K562 (cell line): ENCODE data around the gene CPSF7. TPM values are rescaled to one million over a fixed set of nuclear protein-coding genes. Genes with fewer than 3 reads are reported as not detected.

ENCODE experiments used
- CC2D1A ChIP-seq: fragments of 450-650 bp; IDR thresholded peaks from 2 replicates; pipeline ENCODE4 v1.6.1; 2017; ENCODE audit warnings: mild to moderate bottlenecking
- MTA1 ChIP-seq: fragments of 450-650 bp; IDR thresholded peaks from 2 replicates; pipeline ENCODE4 v1.6.1; 2017; ENCODE audit warnings: borderline replicate concordance
- NONO ChIP-seq, 2 experiments: fragments of 200-400 bp in 1 of 2; fragments of 450-650 bp in 1 of 2; formaldehyde crosslinking in 1 of 2; IDR thresholded peaks; 2 replicates each; pipeline ENCODE4 v1.6.1; 2017; ENCODE audit warnings: low read depth in 2 of 2, mild to moderate bottlenecking in 2 of 2, moderate library complexity in 2 of 2, low read length in 1 of 2
- PHF21A ChIP-seq: fragments of 450-650 bp; IDR thresholded peaks from 2 replicates; pipeline ENCODE4 v1.6.1; 2017; ENCODE audit warnings: low read depth, borderline replicate concordance
- RBM17 ChIP-seq: fragments of 200-400 bp; formaldehyde crosslinking; IDR thresholded peaks from 2 replicates; pipeline ENCODE4 v1.6.1; 2017; ENCODE audit warnings: low read depth, mild to moderate bottlenecking, low read length, borderline replicate concordance
- RCOR1 ChIP-seq, 2 experiments: IDR thresholded peaks; 2 replicates each; pipeline ENCODE4 v1.6.1; 2012; ENCODE audit warnings: low read depth in 2 of 2, low read length in 2 of 2, borderline replicate concordance in 1 of 2, improper control_type of control experiment in 1 of 2
- SRSF9 ChIP-seq: fragments of 200-400 bp; formaldehyde crosslinking; IDR thresholded peaks from 2 replicates; pipeline ENCODE4 v1.6.1; 2017; ENCODE audit warnings: low read depth, low read length, borderline replicate concordance
- STAT5A ChIP-seq: IDR thresholded peaks from 2 replicates; pipeline ENCODE4 v1.6.1; 2012; ENCODE audit warnings: low read length, inconsistent platforms, borderline replicate concordance
- TFAP4 ChIP-seq: sonication (generic); formaldehyde crosslinking; IDR thresholded peaks from 2 replicates; pipeline ENCODE4 v1.8.0; 2022; ENCODE audit warnings: missing genetic modification reagents, mild to moderate bottlenecking, moderate library complexity, borderline replicate concordance
- USF1 ChIP-seq: sonication (generic); formaldehyde crosslinking; IDR thresholded peaks from 2 replicates; pipeline ENCODE4 v1.9.0; 2022; ENCODE audit warnings: mild to moderate bottlenecking, missing genetic modification reagents
- ZFP30 ChIP-seq: fragments of 250-450 bp; sonication (Bioruptor Pico); IDR thresholded peaks from 2 replicates; pipeline ENCODE4 v1.8.0; 2022; ENCODE audit warnings: moderate library complexity, mild to moderate bottlenecking, inconsistent platforms, borderline replicate concordance
- ZFX ChIP-seq: sonication (generic); formaldehyde crosslinking; IDR thresholded peaks from 2 replicates; pipeline ENCODE4 v1.8.0; 2022; ENCODE audit warnings: mild to moderate bottlenecking, missing genetic modification reagents, moderate library complexity
- ZNF407 ChIP-seq: fragments of 450-650 bp; IDR thresholded peaks from 2 replicates; pipeline ENCODE4 v1.6.1; 2016; ENCODE audit warnings: low read depth
- ZNF507 ChIP-seq: conservative IDR thresholded peaks from 2 replicates; pipeline ENCODE4 v1.6.1; 2017; ENCODE audit warnings: missing genetic modification characterization, missing compliant biosample characterization
- ZNF740 ChIP-seq, 3 experiments: fragments of 200-800 bp in 1 of 3; sonication (Bioruptor generic) in 1 of 3; sonication (generic) in 1 of 3; formaldehyde crosslinking in 1 of 3; IDR thresholded peaks; 2 replicates each; pipeline versions ENCODE4 v1.6.1 to v1.8.0; 2016 to 2022; ENCODE audit warnings: mild to moderate bottlenecking in 2 of 3, missing compliant biosample characterization in 2 of 3, missing genetic modification characterization in 2 of 3, missing genetic modification reagents in 1 of 3
- polyA plus RNA-seq, 8 experiments: library from polyadenylated mRNA; depleted of rRNA in 4 of 8; stranded (reverse) in 5 of 8; unstranded in 3 of 8; fragments of >200 nt; fragmentation: Nextera tagmentation in 2 of 8; fragmentation: Illumina TruSeq in 1 of 8; extraction: Ambion mirVana in 2 of 8; extraction: Trizol in 1 of 8; gene quantifications; 2 replicates each; pipeline versions ENCODE4 v1.2.1 to v1.2.3, GENCODE V29; 2011 to 2014; ENCODE audit warnings: inconsistent platforms in 1 of 8, missing spikeins in 1 of 8
- total RNA-seq, 7 experiments: library from RNA; depleted of rRNA in 6 of 7; stranded (reverse); fragments of >200 nt in 6 of 7; fragmentation: Illumina TruSeq in 2 of 7; extraction: Trizol in 2 of 7; gene quantifications; 2 replicates each; pipeline versions ENCODE4 v1.2.1 to v1.2.3, GENCODE V29; 2011 to 2021; ENCODE audit warnings: low replicate concordance in 1 of 7

The CPSF7 gene
- total and polyA plus RNA-seq, 9 of the 15 experiments (the other 6 are each of a cell fraction or from before 2014, with no cell fraction given), result 14.8 to 104 (median 44.1) TPM

- no peak for TF ChIP-seq ZNF407
- TF ChIP-seq ZFP30 (CRISPR knock-in tag), result no peak
- TF ChIP-seq ZNF507, result no peak
- 0 out of 4 replicates have a peak, but pooled peaks of 1 of the 2 experiments have one; percentile 15 for TF ChIP-seq RCOR1 (IDR thresholded peaks at IDR 0.05; ENCODE audit: borderline replicate concordance in 1 of 2, low read depth in 2 of 2, low read length in 2 of 2)
- TF ChIP-seq NONO (IDR thresholded peaks at IDR 0.05; ENCODE audit: low read depth in 2 of 2, low read length in 1 of 2), result no peak
- peak; percentile 32; the same call in 1 of the 2 replicates for TF ChIP-seq TFAP4 (CRISPR knock-in tag)
- TF ChIP-seq PHF21A, result no peak
- TF ChIP-seq RBM17, result no peak
- TF ChIP-seq MTA1, result no peak
- TF ChIP-seq STAT5A, result no peak
- no peak for TF ChIP-seq USF1 (CRISPR knock-in tag)
- TF ChIP-seq ZFX, result no peak
- TF ChIP-seq SRSF9, result no peak
- TF ChIP-seq CC2D1A, result 0 out of 2 replicates have a peak, but pooled peaks have one; percentile 42
- TF ChIP-seq ZNF740 (CRISPR knock-in tag; IDR thresholded peaks at IDR 0.05), result no peak
- TF ChIP-seq ZNF740 (tag; IDR thresholded peaks at IDR 0.05), result no peak
These were observed 48.0 kb upstream of the CPSF7 start (continued) for GRCh38 chr11:61477727-61478148.
